Right lobe of liver (tissue), 6 donors: ENCODE data around the gene LHX6. TPM values are rescaled to one million over a fixed set of nuclear protein-coding genes. Genes with fewer than 3 reads are reported as not detected.

Source experiments
- ATAC-seq, 4 donors: fragments of 200-7000 bp; cut with Tn5 transposase; one replicate each; pipeline ENCODE4 v1.9.1; 2020; ENCODE audit warnings: mild to moderate bottlenecking in 4 of 4, moderate library complexity in 4 of 4
- DNase-seq, 3 donors: peaks; one replicate each; pipeline ENCODE4 v3.0.0-alpha.2; 2020
- H3K27ac ChIP-seq, 3 donors: fragments of 200-600 bp; one replicate each; pipeline ENCODE4 v1.8.0; 2022
- H3K27me3 ChIP-seq, 2 donors: fragments of 200-600 bp; one replicate each; pipeline ENCODE4 v1.8.0; 2022
- H3K36me3 ChIP-seq, 4 donors: fragments of 200-600 bp; sonication (generic) in 1 of 4; one replicate each; pipeline versions ENCODE4 v1.5.1 to v1.8.0; 2017 to 2022; ENCODE audit warnings: control low read depth in 1 of 4
- H3K4me1 ChIP-seq, 4 donors: fragments of 200-600 bp; sonication (generic) in 1 of 4; one replicate each; pipeline versions ENCODE4 v1.5.1 to v1.8.0; 2017 to 2022; ENCODE audit warnings: control low read depth in 1 of 4
- H3K4me3 ChIP-seq, 3 donors: fragments of 200-600 bp; one replicate each; pipeline ENCODE4 v1.8.0; 2022
- H3K9me3 ChIP-seq, 4 donors: fragments of 200-600 bp; sonication (generic) in 1 of 4; one replicate each; pipeline versions ENCODE4 v1.5.1 to v1.8.0; 2017 to 2022; ENCODE audit warnings: control low read depth in 1 of 4
- CTCF ChIP-seq, 4 donors: fragments of 200-600 bp in 3 of 4; fragments of 450-650 bp in 1 of 4; IDR thresholded peaks; one replicate each; pipeline versions ENCODE4 v1.5.1 to v1.8.0; 2016 to 2022; ENCODE audit warnings: antibody characterized with exemption in 4 of 4, mild to moderate bottlenecking in 2 of 4
- POLR2A ChIP-seq: fragments of 450-650 bp; IDR thresholded peaks from one replicate; pipeline ENCODE4 v1.6.1; 2017; ENCODE audit warnings: antibody characterized with exemption, mild to moderate bottlenecking
- WGBS: methylation state at CpG from one replicate; pipeline ENCODE4 v1.1.6; 2018; ENCODE audit warnings: low coverage, low lambda C conversion rate; ENCODE audit not compliant: insufficient coverage; ENCODE audit errors: missing lambda C conversion rate; 5-methylcytosine and 5-hydroxymethylcytosine counted together
- intact Hi-C, 2 donors: fragments of 100-400 bp; cut with DNase I; formaldehyde crosslinking; loops; one replicate each; pipeline versions ENCODE4 v1.11.2 to v1.14.1; 2022
- total RNA-seq, 6 experiments: library from RNA; depleted of rRNA in 2 of 6; stranded (reverse); fragments of >200 nt in 2 of 6; fragmentation: NEBNext Ultra II Directional in 3 of 6; extraction: Animal tissue kit (Norgen Biotek cat#: 25700) in 3 of 6; gene quantifications; one replicate each; pipeline versions ENCODE4 v1.1.0 to v1.2.4, GENCODE V29; 2016 to 2023
- donor health status: DM: no; HTN: yes; CAD: no.
- donor health status: DM: no; HTN: no; CAD: no.
- donor health status: DM: no; HTN: no; CAD: no.
- donor health status: DM: no; HTN: yes; CAD: no.
- donor health status: DM: no; HTN: yes; CAD: no.

The LHX6 gene
- total RNA-seq, 6 experiments from 2014 or later, result 0.20 to 0.51 (median 0.32) TPM

GRCh38 chr9:122216798-122217418 is 11.8 kb downstream of the LHX6 start:
- TF ChIP-seq CTCF (IDR thresholded peaks at IDR 0.05), result no peak
- no peak for TF ChIP-seq POLR2A
- intact Hi-C loops, result no loop called here
- peaks cover 0 to 12% (median 0%) of the 10 kb centered on the region in 4 donors for H3K4me1 ChIP-seq
- H3K4me3 ChIP-seq, result no peak overlapping the region
- DNase-seq (no peak), ATAC-seq (no peak)
- peaks cover 14 to 44% of the 10 kb centered on the region in 2 donors for H3K27me3 ChIP-seq
- no peaks in the 10 kb centered on the region for H3K9me3 ChIP-seq
- no peaks in the 10 kb centered on the region for H3K36me3 ChIP-seq
- 39% methylated on average over 8 of the region's 35 CpGs for WGBS
- H3K27ac ChIP-seq, result no peak overlapping the region

GRCh38 chr9:122216138-122216797 is 12.5 kb downstream of the LHX6 start:
- H3K4me3 ChIP-seq, result no peak overlapping the region
- TF ChIP-seq POLR2A (no peak), CTCF (IDR thresholded peaks at IDR 0.05) (no peak)
- intact Hi-C loops, result no loop called here
- DNase-seq (no peak), ATAC-seq (no peak)
- no peak overlapping the region for H3K27ac ChIP-seq
- H3K27me3 ChIP-seq, result peaks cover 13 to 38% of the 10 kb centered on the region in 2 donors
- 58% methylated on average over 2 of the region's 4 CpGs for WGBS
- H3K4me1 ChIP-seq, result peaks cover 0 to 12% (median 0%) of the 10 kb centered on the region in 4 donors
- H3K9me3 ChIP-seq, result no peaks in the 10 kb centered on the region
- no peaks in the 10 kb centered on the region for H3K36me3 ChIP-seq

- DNase-seq (no peak), ATAC-seq (no peak)
- Histone ChIP-seq H3K4me1 (peaks cover 0 to 12% (median 0%) of the 10 kb centered on the region in 4 donors), H3K36me3 (no peaks in the 10 kb centered on the region), H3K4me3 (no peak overlapping the region), H3K27me3 (peaks cover 8 to 32% of the 10 kb centered on the region in 2 donors), H3K9me3 (no peaks in the 10 kb centered on the region), H3K27ac (no peak overlapping the region)
- WGBS, result no CpG with 5 or more reads among the region's 1 CpG
- TF ChIP-seq POLR2A, result no peak
- TF ChIP-seq CTCF (IDR thresholded peaks at IDR 0.05), result no peak
- intact Hi-C loops, result no loop called here
Measured at GRCh38 chr9:122215663-122216062, 13.1 kb downstream of the LHX6 start.

GRCh38 chr9:122214507-122214906 is 14.2 kb downstream of the LHX6 start:
- intact Hi-C loops, result no loop called here
- no peak for TF ChIP-seq POLR2A
- no peak for TF ChIP-seq CTCF (IDR thresholded peaks at IDR 0.05)
- DNase-seq, result no peak
- peaks cover 0 to 4% (median 0%) of the 10 kb centered on the region in 4 donors for H3K4me1 ChIP-seq
- no peaks in the 10 kb centered on the region for H3K36me3 ChIP-seq
- no peaks in the 10 kb centered on the region for H3K9me3 ChIP-seq
- WGBS, result 40% methylated on average over 9 of the region's 9 CpGs
- ATAC-seq, result no peak
- H3K27ac ChIP-seq, result no peak overlapping the region
- peaks cover 4 to 21% of the 10 kb centered on the region in 2 donors for H3K27me3 ChIP-seq
- no peak overlapping the region for H3K4me3 ChIP-seq
